Mammary epithelial cell (primary cell): Measurements from ENCODE around the gene PIK3AP1.

Experiments
- EZH2 ChIP-seq: IDR thresholded peaks from 2 replicates; pipeline ENCODE4 v1.6.1; 2012; ENCODE audit warnings: low read length, inconsistent platforms, borderline replicate concordance
- TF ChIP-seq, protein P1 (sequence below), 2 donors: IDR thresholded peaks in 1 of 2; conservative IDR thresholded peaks in 1 of 2; 2 replicates each; pipeline ENCODE4 v1.5.1; 2011 to 2012; ENCODE audit warnings: inconsistent platforms in 2 of 2, low read length in 2 of 2, mild to moderate bottlenecking in 2 of 2, control low read depth in 1 of 2, low read depth in 1 of 2; ENCODE audit not compliant: insufficient read depth in 1 of 2; ENCODE audit errors: extremely low read depth in 1 of 2

- TF ChIP-seq EZH2: no peak
- TF ChIP-seq, protein P1, sequence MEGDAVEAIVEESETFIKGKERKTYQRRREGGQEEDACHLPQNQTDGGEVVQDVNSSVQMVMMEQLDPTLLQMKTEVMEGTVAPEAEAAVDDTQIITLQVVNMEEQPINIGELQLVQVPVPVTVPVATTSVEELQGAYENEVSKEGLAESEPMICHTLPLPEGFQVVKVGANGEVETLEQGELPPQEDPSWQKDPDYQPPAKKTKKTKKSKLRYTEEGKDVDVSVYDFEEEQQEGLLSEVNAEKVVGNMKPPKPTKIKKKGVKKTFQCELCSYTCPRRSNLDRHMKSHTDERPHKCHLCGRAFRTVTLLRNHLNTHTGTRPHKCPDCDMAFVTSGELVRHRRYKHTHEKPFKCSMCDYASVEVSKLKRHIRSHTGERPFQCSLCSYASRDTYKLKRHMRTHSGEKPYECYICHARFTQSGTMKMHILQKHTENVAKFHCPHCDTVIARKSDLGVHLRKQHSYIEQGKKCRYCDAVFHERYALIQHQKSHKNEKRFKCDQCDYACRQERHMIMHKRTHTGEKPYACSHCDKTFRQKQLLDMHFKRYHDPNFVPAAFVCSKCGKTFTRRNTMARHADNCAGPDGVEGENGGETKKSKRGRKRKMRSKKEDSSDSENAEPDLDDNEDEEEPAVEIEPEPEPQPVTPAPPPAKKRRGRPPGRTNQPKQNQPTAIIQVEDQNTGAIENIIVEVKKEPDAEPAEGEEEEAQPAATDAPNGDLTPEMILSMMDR (conservative IDR thresholded peaks at IDR 0.05 in 1 of 2, IDR thresholded peaks at IDR 0.05 in 1 of 2; ENCODE audit: extremely low read depth in 1 of 2, insufficient read depth in 1 of 2, low read depth in 1 of 2, low read length in 2 of 2): no peak
Measured at GRCh38 chr10:96651998-96652431, 68.3 kb downstream of the PIK3AP1 start.
